HepG2 (cell line): Measurements from ENCODE around the gene CPNE1. TPM values are rescaled to one million over a fixed set of nuclear protein-coding genes. Genes with fewer than 3 reads are reported as not detected.
A peak's percentile ranks its signal among the peaks of the same experiment; 100 is the strongest.

Experiments
- ADNP ChIP-seq: sonication (generic); formaldehyde crosslinking; IDR thresholded peaks from 2 replicates; pipeline ENCODE4 v1.4.0; 2020; ENCODE audit warnings: missing genetic modification reagents
- ATF1 ChIP-seq: IDR thresholded peaks from 2 replicates; pipeline ENCODE4 v1.6.1; 2016; ENCODE audit warnings: mild to moderate bottlenecking, control low read depth
- GTF2F1 ChIP-seq: fragments of 150-350 bp; IDR thresholded peaks from 2 replicates; pipeline ENCODE4 v1.6.1; 2014; ENCODE audit warnings: low read length
- KMT2A ChIP-seq: sonication (generic); formaldehyde crosslinking; IDR thresholded peaks from 2 replicates; pipeline ENCODE4 v1.4.0; 2020; ENCODE audit warnings: missing genetic modification reagents
- NCOA1 ChIP-seq: sonication (generic); formaldehyde crosslinking; IDR thresholded peaks from 2 replicates; pipeline ENCODE4 v1.9.0; 2021; ENCODE audit warnings: missing genetic modification reagents
- NFKBIZ ChIP-seq: IDR thresholded peaks from 2 replicates; pipeline ENCODE4 v1.6.1; 2018; ENCODE audit warnings: missing genetic modification reagents, missing compliant biosample characterization
- PBX3 ChIP-seq: sonication (generic); formaldehyde crosslinking; IDR thresholded peaks from 2 replicates; pipeline ENCODE4 v1.8.1; 2023; ENCODE audit warnings: missing genetic modification reagents, inconsistent platforms, borderline replicate concordance
- POLR2AphosphoS2 ChIP-seq: IDR thresholded peaks from 2 replicates; pipeline ENCODE4 v1.6.1; 2011; ENCODE audit warnings: low read depth, low read length, improper control_type of control experiment
- PRMT3 ChIP-seq: sonication (generic); formaldehyde crosslinking; IDR thresholded peaks from 2 replicates; pipeline ENCODE4 v1.8.1; 2022; ENCODE audit warnings: low read depth, mild to moderate bottlenecking, moderate library complexity, missing genetic modification reagents, borderline replicate concordance
- PTBP1 ChIP-seq: fragments of 200-400 bp; formaldehyde crosslinking; IDR thresholded peaks from 2 replicates; pipeline ENCODE4 v1.6.1; 2018; ENCODE audit warnings: low read length, low read depth; ENCODE audit not compliant: poor library complexity, severe bottlenecking
- SIX1 ChIP-seq: sonication (generic); formaldehyde crosslinking; IDR thresholded peaks from 2 replicates; pipeline ENCODE4 v1.4.0; 2020; ENCODE audit warnings: missing genetic modification reagents, borderline replicate concordance
- SSRP1 ChIP-seq: IDR thresholded peaks from 2 replicates; pipeline ENCODE4 v1.6.1; 2016; ENCODE audit warnings: control low read depth
- TAF15 ChIP-seq: fragments of 200-400 bp; formaldehyde crosslinking; IDR thresholded peaks from one replicate; pipeline ENCODE4 v1.6.1; 2018; ENCODE audit warnings: mild to moderate bottlenecking, low read depth, low read length; ENCODE audit not compliant: poor library complexity, severe bottlenecking
- UBTF ChIP-seq: sonication (generic); formaldehyde crosslinking; IDR thresholded peaks from 2 replicates; pipeline ENCODE4 v1.4.0; 2020; ENCODE audit warnings: mild to moderate bottlenecking, missing genetic modification reagents
- ZBTB10 ChIP-seq: sonication (generic); formaldehyde crosslinking; IDR thresholded peaks from 2 replicates; pipeline ENCODE4 v1.4.0; 2020; ENCODE audit warnings: missing genetic modification reagents, borderline replicate concordance
- ZNF329 ChIP-seq: sonication (generic); formaldehyde crosslinking; IDR thresholded peaks from 2 replicates; pipeline ENCODE4 v1.9.0; 2021; ENCODE audit warnings: low read depth, mild to moderate bottlenecking, missing genetic modification reagents
- ZNF451 ChIP-seq: sonication (generic); formaldehyde crosslinking; IDR thresholded peaks from 2 replicates; pipeline ENCODE4 v1.5.0; 2020; ENCODE audit warnings: mild to moderate bottlenecking, missing genetic modification reagents
- ZNF550 ChIP-seq: sonication (generic); formaldehyde crosslinking; IDR thresholded peaks from 2 replicates; pipeline ENCODE4 v1.4.0; 2020; ENCODE audit warnings: mild to moderate bottlenecking, missing genetic modification reagents, borderline replicate concordance
- ZNF570 ChIP-seq: sonication (generic); formaldehyde crosslinking; IDR thresholded peaks from 2 replicates; pipeline ENCODE4 v1.4.0; 2020; ENCODE audit warnings: mild to moderate bottlenecking, missing genetic modification reagents, borderline replicate concordance
- ZNF841 ChIP-seq: sonication (generic); formaldehyde crosslinking; IDR thresholded peaks from 2 replicates; pipeline ENCODE4 v1.8.1; 2023; ENCODE audit warnings: missing genetic modification reagents, borderline replicate concordance
- ZSCAN9 ChIP-seq: IDR thresholded peaks from 2 replicates; pipeline ENCODE4 v1.6.1; 2016; ENCODE audit warnings: borderline replicate concordance
- polyA plus RNA-seq, 8 experiments: library from polyadenylated mRNA; depleted of rRNA in 3 of 8; stranded (reverse) in 7 of 8; unstranded in 1 of 8; fragments of >200 nt; fragmentation: Illumina TruSeq in 4 of 8; extraction: Trizol in 4 of 8; gene quantifications; 2 replicates each; pipeline versions ENCODE4 v1.2.1 to v1.2.3, GENCODE V29; 2011 to 2016; ENCODE audit warnings: low read depth in 4 of 8, missing spikeins in 1 of 8, mixed read lengths in 1 of 8; ENCODE audit not compliant: insufficient read depth in 1 of 8
- total RNA-seq, 5 experiments: library from RNA; depleted of rRNA; stranded (reverse); fragments of >200 nt; fragmentation: Illumina TruSeq; extraction: Trizol; gene quantifications; 2 replicates each; pipeline ENCODE4 v1.2.3, GENCODE V29; 2016; ENCODE audit warnings: low read depth in 1 of 5
- TF ChIP-seq, protein P1 (sequence below): sonication (generic); formaldehyde crosslinking; IDR thresholded peaks from 2 replicates; pipeline ENCODE4 v1.8.1; 2023; ENCODE audit warnings: mild to moderate bottlenecking, missing genetic modification reagents

Gene CPNE1
- total and polyA plus RNA-seq, 2 of the 13 experiments (the other 11 are each of a cell fraction or from before 2014, with no cell fraction given), result 408 to 431 TPM

GRCh38 chr20:35615667-35616464, 48.8 kb downstream of the CPNE1 start, which contains the start of gene SPAG4 (continued):
- TF ChIP-seq ZNF841 (CRISPR knock-in tag) (peak; percentile 96), UBTF (CRISPR knock-in tag) (peak; percentile 94), ZSCAN9 (CRISPR knock-in tag) (peak; percentile 98), PBX3 (CRISPR knock-in tag) (peak; percentile 98), ATF1 (CRISPR knock-in tag) (peak; percentile 85), SIX1 (no peak), ZNF329 (CRISPR knock-in tag) (peak; percentile 94), PRMT3 (CRISPR knock-in tag) (peak; percentile 99), GTF2F1 (no peak), ZBTB10 (CRISPR knock-in tag) (peak; percentile 87; the same call in 1 of the 2 replicates), KMT2A (no peak; the same call in none of the 2 replicates), ZNF451 (CRISPR knock-in tag) (peak; percentile 98), ZNF550 (0 out of 2 replicates have a peak, but pooled peaks have one; percentile 60), ADNP (CRISPR knock-in tag) (no peak), SSRP1 (CRISPR knock-in tag) (no peak), PTBP1 (peak; percentile 28), POLR2AphosphoS2 (0 out of 2 replicates have a peak, but pooled peaks have one; percentile 50), TAF15 (peak; percentile 92), NFKBIZ (CRISPR knock-in tag) (0 out of 2 replicates have a peak, but pooled peaks have one; percentile 80), ZNF570 (CRISPR knock-in tag) (peak; percentile 95), NCOA1 (peak; percentile 94; the same call in 1 of the 2 replicates)
- TF ChIP-seq, protein P1, sequence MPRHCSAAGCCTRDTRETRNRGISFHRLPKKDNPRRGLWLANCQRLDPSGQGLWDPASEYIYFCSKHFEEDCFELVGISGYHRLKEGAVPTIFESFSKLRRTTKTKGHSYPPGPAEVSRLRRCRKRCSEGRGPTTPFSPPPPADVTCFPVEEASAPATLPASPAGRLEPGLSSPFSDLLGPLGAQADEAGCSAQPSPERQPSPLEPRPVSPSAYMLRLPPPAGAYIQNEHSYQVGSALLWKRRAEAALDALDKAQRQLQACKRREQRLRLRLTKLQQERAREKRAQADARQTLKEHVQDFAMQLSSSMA, result peak; percentile 97; the same call in 1 of the 2 replicates
